ENCODE data around the gene TECTA. TPM values are rescaled to one million over a fixed set of nuclear protein-coding genes. Genes with fewer than 3 reads are reported as not detected.
"Not testable (repeated sequence)": the region's sequence is repeated elsewhere in the genome, so short reads cannot be mapped to it uniquely, and the experiment has no call there.

Gene TECTA
- total RNA-seq, 1 donor from 2014 or later: 2.0 TPM

GRCh38 chr11:121109471-121109870, 8.4 kb downstream of the TECTA start:
- no peak overlapping the region for H3K4me3 Mint-ChIP-seq (ENCODE audit: low read depth)
- no peak for DNase-seq (ENCODE audit: low spot score, unreplicated experiment)
- H3K9me3 Mint-ChIP-seq (ENCODE audit: low read depth): no peaks in the 10 kb centered on the region
- no peak overlapping the region for H3K27ac Mint-ChIP-seq
- H3K36me3 Mint-ChIP-seq (ENCODE audit: insufficient read depth): no peaks in the 10 kb centered on the region
- TF ChIP-seq, protein P1, sequence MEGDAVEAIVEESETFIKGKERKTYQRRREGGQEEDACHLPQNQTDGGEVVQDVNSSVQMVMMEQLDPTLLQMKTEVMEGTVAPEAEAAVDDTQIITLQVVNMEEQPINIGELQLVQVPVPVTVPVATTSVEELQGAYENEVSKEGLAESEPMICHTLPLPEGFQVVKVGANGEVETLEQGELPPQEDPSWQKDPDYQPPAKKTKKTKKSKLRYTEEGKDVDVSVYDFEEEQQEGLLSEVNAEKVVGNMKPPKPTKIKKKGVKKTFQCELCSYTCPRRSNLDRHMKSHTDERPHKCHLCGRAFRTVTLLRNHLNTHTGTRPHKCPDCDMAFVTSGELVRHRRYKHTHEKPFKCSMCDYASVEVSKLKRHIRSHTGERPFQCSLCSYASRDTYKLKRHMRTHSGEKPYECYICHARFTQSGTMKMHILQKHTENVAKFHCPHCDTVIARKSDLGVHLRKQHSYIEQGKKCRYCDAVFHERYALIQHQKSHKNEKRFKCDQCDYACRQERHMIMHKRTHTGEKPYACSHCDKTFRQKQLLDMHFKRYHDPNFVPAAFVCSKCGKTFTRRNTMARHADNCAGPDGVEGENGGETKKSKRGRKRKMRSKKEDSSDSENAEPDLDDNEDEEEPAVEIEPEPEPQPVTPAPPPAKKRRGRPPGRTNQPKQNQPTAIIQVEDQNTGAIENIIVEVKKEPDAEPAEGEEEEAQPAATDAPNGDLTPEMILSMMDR (IDR thresholded peaks at IDR 0.05; ENCODE audit: unreplicated experiment): no peak
- no peaks in the 10 kb centered on the region for H3K4me1 Mint-ChIP-seq (ENCODE audit: low read depth)
- H3K27me3 Mint-ChIP-seq: peaks cover 23% of the 10 kb centered on the region

DNA sequence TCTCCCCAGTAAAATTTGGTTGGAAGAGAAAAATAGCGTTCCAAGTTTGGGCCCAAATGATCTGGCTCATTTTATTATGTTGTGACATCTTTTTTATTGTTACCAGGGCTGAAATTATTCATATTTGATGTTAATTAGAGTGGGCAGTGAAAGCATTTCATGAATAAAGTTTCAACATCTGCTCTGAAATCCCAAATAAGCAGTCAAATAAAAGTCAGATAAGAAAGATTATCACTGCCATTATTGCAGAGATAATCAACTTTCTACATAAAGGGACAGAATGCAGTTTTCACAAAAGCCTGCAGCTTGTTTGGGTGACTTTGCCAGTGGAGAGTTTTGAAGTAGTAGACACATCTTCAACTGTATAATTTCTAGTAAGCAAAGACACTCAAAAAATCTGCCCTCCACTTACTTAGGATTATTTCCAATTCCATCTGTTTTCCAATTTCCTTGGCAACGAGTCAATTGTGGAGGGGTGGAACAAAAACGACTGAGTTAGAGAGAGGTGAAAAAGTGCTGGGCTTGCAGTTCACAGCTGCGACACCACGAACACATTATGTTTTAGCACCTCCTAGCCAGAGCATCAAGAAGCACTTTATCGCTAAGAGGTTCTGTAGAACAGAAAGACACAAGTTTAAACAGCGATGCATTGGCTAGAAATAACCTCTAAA, 9.0 kb downstream of the TECTA start:
- Mint-ChIP-seq H3K36me3 (ENCODE audit: insufficient read depth) (no peaks in the 10 kb centered on the region), H3K9me3 (ENCODE audit: low read depth) (no peaks in the 10 kb centered on the region), H3K27me3 (peaks cover 23% of the 10 kb centered on the region), H3K4me3 (ENCODE audit: low read depth) (no peak overlapping the region), H3K27ac (no peak overlapping the region), H3K4me1 (ENCODE audit: low read depth) (no peaks in the 10 kb centered on the region)
- DNase-seq (ENCODE audit: low spot score, unreplicated experiment): no peak
- TF ChIP-seq, protein P1 (IDR thresholded peaks at IDR 0.05; ENCODE audit: unreplicated experiment): no peak

- Mint-ChIP-seq H3K4me3 (ENCODE audit: low read depth) (no peak overlapping the region), H3K27ac (no peak overlapping the region), H3K36me3 (ENCODE audit: insufficient read depth) (no peaks in the 10 kb centered on the region), H3K27me3 (peaks cover 23% of the 10 kb centered on the region), H3K9me3 (ENCODE audit: low read depth) (no peaks in the 10 kb centered on the region), H3K4me1 (ENCODE audit: low read depth) (no peaks in the 10 kb centered on the region)
- DNase-seq (ENCODE audit: low spot score, unreplicated experiment): no peak
- TF ChIP-seq, protein P1 (IDR thresholded peaks at IDR 0.05; ENCODE audit: unreplicated experiment): no peak
Observed at GRCh38 chr11:121110871-121111724, 10.1 kb downstream of the TECTA start.

DNA sequence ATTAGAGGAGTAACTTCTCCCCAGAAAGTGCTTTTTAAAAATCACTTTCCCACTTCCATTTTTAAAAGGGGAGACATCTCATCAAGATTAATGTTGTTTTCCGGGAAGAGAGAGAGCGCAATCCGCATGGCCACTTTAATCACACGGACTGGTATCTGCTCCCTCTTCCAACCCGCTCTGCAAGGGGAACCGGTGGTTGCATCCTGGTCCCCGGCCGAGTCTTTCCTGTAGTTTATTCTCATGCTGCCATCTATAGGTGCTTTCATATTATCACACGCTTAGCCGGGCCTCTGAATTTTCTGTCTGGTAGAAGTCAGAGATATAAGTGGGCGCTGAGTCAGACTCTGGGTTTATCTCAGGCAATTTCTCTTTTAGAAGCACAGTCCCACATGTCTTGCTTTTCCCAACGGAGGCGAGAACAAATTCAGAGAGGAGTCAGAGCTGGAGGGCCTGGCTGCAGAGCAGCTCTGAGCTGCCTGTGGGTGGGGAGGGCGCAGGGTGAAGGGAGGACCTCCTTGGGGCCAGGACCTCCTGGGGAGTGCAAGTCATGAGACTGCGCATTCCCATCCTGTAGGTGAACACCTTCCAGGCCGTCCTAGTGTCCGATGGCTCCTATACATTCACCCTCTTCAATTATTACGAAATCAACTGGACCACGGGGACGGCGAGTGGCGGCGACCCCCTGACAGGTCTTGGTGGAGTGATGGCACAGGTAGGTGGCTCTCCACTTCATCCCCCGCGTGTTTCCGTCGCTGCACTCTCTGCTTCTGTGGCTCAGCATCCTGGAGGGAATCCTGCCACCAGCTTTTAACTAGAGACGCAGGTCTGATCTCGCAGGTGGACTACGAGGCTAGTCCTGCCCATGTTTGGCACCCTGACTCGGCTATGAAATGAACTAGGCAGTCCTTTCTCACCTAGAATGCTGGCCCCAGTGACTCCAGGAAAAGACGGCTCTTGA, 11.7 kb downstream of the TECTA start:
- Mint-ChIP-seq H3K27me3 (peaks cover 23% of the 10 kb centered on the region), H3K4me3 (ENCODE audit: low read depth) (no peak overlapping the region), H3K4me1 (ENCODE audit: low read depth) (peaks cover 2% of the 10 kb centered on the region), H3K9me3 (ENCODE audit: low read depth) (no peaks in the 10 kb centered on the region), H3K27ac (no peak overlapping the region), H3K36me3 (ENCODE audit: insufficient read depth) (no peaks in the 10 kb centered on the region)
- peak; percentile 32 for DNase-seq (ENCODE audit: low spot score, unreplicated experiment)
- TF ChIP-seq, protein P1 (IDR thresholded peaks at IDR 0.05; ENCODE audit: unreplicated experiment): peak; percentile 65

- no peaks in the 10 kb centered on the region for H3K36me3 Mint-ChIP-seq (ENCODE audit: insufficient read depth)
- no peaks in the 10 kb centered on the region for H3K9me3 Mint-ChIP-seq (ENCODE audit: low read depth)
- H3K27ac Mint-ChIP-seq: no peak overlapping the region
- no peak for DNase-seq (ENCODE audit: low spot score, unreplicated experiment)
- peaks cover 23% of the 10 kb centered on the region for H3K27me3 Mint-ChIP-seq
- no peak overlapping the region for H3K4me3 Mint-ChIP-seq (ENCODE audit: low read depth)
- H3K4me1 Mint-ChIP-seq (ENCODE audit: low read depth): peaks cover 2% of the 10 kb centered on the region
- TF ChIP-seq, protein P1 (IDR thresholded peaks at IDR 0.05; ENCODE audit: unreplicated experiment): no peak
Observed at GRCh38 chr11:121113611-121114010, 12.6 kb downstream of the TECTA start.

DNA sequence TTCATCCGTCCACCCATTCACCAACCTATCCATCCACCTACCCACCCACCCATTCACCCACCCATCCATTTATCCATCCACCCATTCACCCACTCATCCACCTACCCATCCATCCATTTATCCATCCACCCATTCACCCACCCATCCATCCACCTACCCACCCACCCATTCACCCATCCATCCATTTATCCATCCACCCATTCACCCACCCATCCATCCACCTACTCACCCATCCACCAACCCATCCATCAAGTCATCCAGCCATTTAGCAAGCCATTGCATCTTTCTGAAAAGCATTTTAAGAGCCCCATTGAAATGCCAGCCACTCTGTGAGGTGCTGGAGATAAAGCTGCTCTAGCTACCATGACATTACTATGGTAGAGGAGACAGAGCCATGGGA, 14.0 kb downstream of the TECTA start:
- H3K4me3 Mint-ChIP-seq (ENCODE audit: low read depth); H3K27ac Mint-ChIP-seq; H3K9me3 Mint-ChIP-seq (ENCODE audit: low read depth); DNase-seq (ENCODE audit: low spot score, unreplicated experiment); H3K36me3 Mint-ChIP-seq (ENCODE audit: insufficient read depth); H3K4me1 Mint-ChIP-seq (ENCODE audit: low read depth): not testable (repeated sequence)
- H3K27me3 Mint-ChIP-seq: peaks cover 23% of the 10 kb centered on the region

Measured in progenitor cell of endocrine pancreas (in vitro differentiated cells).